Type B pancreatic cell (in vitro differentiated cells): ENCODE measurements around the gene OR2A42. TPM values are rescaled to one million over a fixed set of nuclear protein-coding genes. Genes with fewer than 3 reads are reported as not detected.
"Not testable (repeated sequence)": the region's sequence is repeated elsewhere in the genome, so short reads cannot be mapped to it uniquely, and the experiment has no call there.

ENCODE experiments used
- DNase-seq: peaks from one replicate; pipeline ENCODE4 v3.0.0; 2021; ENCODE audit warnings: mixed read lengths; ENCODE audit not compliant: unreplicated experiment; ENCODE audit errors: extremely low spot score
- H3K27ac Mint-ChIP-seq: 2 replicates; pipeline ENCODE4 v1.8.0; 2021; ENCODE audit warnings: mild to moderate bottlenecking, mixed read lengths
- H3K27me3 Mint-ChIP-seq: 2 replicates; pipeline ENCODE4 v1.8.0; 2021; ENCODE audit warnings: mixed read lengths
- H3K36me3 Mint-ChIP-seq: 2 replicates; pipeline ENCODE4 v1.8.0; 2021; ENCODE audit warnings: mixed read lengths
- H3K4me1 Mint-ChIP-seq: one replicate; pipeline ENCODE4 v1.8.0; 2021; ENCODE audit warnings: mixed read lengths; ENCODE audit not compliant: unreplicated experiment
- H3K4me3 Mint-ChIP-seq: 2 replicates; pipeline ENCODE4 v1.8.0; 2021; ENCODE audit warnings: mild to moderate bottlenecking, mixed read lengths
- H3K9me3 Mint-ChIP-seq: 2 replicates; pipeline ENCODE4 v1.8.0; 2021; ENCODE audit warnings: mixed read lengths
- CTCF ChIP-seq: fragments of 200-600 bp; sonication (generic); conservative IDR thresholded peaks from 2 replicates; pipeline ENCODE4 v1.5.0; 2021; ENCODE audit warnings: antibody characterized with exemption, mild to moderate bottlenecking
- total RNA-seq: library from RNA; stranded (reverse); gene quantifications from 2 replicates; pipeline ENCODE4 v1.2.1, GENCODE V29; 2021; ENCODE audit warnings: low replicate concordance

OR2A42 gene
- total RNA-seq, 1 donor from 2014 or later, result 0.10 TPM

GRCh38 chr7:144179165-144179479, 60.3 kb downstream of the OR2A42 start:
- H3K9me3 Mint-ChIP-seq, DNase-seq, H3K36me3 Mint-ChIP-seq, H3K27ac Mint-ChIP-seq, H3K27me3 Mint-ChIP-seq, H3K4me1 Mint-ChIP-seq, H3K4me3 Mint-ChIP-seq: not testable (repeated sequence)

- not testable (repeated sequence) for H3K9me3 Mint-ChIP-seq, H3K27me3 Mint-ChIP-seq, H3K27ac Mint-ChIP-seq, H3K4me3 Mint-ChIP-seq, H3K36me3 Mint-ChIP-seq, DNase-seq, H3K4me1 Mint-ChIP-seq
- TF ChIP-seq CTCF, result peak; percentile 69
Measured at GRCh38 chr7:144178380-144179164, 60.8 kb downstream of the OR2A42 start.

Other genes starting within 250 kb of the OR2A42 start
- not detected in 2 replicates for gene OR6B1, start 239.3 kb downstream of the OR2A42 start, total RNA-seq
- gene OR2A5, start 190.7 kb downstream of the OR2A42 start, total RNA-seq, result not detected in 2 replicates
- not detected in 2 replicates for gene OR2A25, start 169.8 kb downstream of the OR2A42 start, total RNA-seq
- gene OR2A12, start 153.3 kb downstream of the OR2A42 start, total RNA-seq, result not detected in 2 replicates
- not detected in 2 replicates for gene OR2A2, start 130.0 kb downstream of the OR2A42 start, total RNA-seq
- not detected in 2 replicates for gene OR2A14, start 116.4 kb downstream of the OR2A42 start, total RNA-seq
- gene CTAGE4, start 56.1 kb downstream of the OR2A42 start, total RNA-seq, result 2.5 and 4.7 TPM in 2 replicates
- 8.6 and 24.2 TPM in 2 replicates for gene ARHGEF35, start 43.8 kb downstream of the OR2A42 start, total RNA-seq
- 4.2 and 13.7 TPM in 2 replicates for gene OR2A7, start 25.2 kb upstream of the OR2A42 start, total RNA-seq
- 0.99 and 6.4 TPM in 2 replicates for gene CTAGE8, start 29.7 kb upstream of the OR2A42 start, total RNA-seq
- gene OR2A1, start 72.8 kb upstream of the OR2A42 start, total RNA-seq, result 0.38 TPM in 1 of 2 replicates, not detected in the other
- gene ARHGEF5, start 115.8 kb upstream of the OR2A42 start, total RNA-seq, result 17.2 and 51.2 TPM in 2 replicates
- not detected in 2 replicates for gene NOBOX, start 164.1 kb upstream of the OR2A42 start, total RNA-seq